Fibroblast of pulmonary artery (primary cell): ENCODE results near the gene CTTNBP2NL.
"Not testable (repeated sequence)": the region's sequence is repeated elsewhere in the genome, so short reads cannot be mapped to it uniquely, and the experiment has no call there.

Experiments
- DNase-seq: peaks from one replicate; pipeline ENCODE4 v3.0.0-alpha.2; 2010; ENCODE audit warnings: low read depth
- H3K4me3 ChIP-seq: replicated peaks from 2 replicates; pipeline ENCODE4 v1.5.1; 2011; ENCODE audit warnings: low read depth, mild to moderate bottlenecking, control low read depth, low read length, moderate library complexity
- TF ChIP-seq, protein P1 (sequence below): IDR thresholded peaks from 2 replicates; pipeline ENCODE4 v1.5.1; 2011; ENCODE audit warnings: mild to moderate bottlenecking, control low read depth, low read length, inconsistent platforms; ENCODE audit errors: missing control alignments

Gene CTTNBP2NL

DNA sequence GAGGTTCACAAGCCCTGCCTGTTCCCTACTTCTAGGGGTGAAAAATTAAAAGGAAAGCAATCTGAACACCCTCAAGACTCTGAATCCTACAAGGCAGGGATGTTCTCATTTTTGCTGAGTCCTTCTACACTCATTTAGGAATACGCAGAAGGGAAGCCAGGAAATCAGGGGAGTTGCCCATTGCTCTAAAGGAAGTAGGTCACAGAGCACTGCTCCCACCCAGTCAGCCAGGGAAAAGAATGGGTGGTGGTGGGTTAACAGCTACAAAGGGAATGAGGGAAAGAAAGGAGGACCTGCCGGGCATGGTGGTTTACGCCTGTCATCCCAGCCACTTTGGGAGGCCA lies 2.4 kb upstream of the CTTNBP2NL start:
- DNase-seq: peak; percentile 82
- TF ChIP-seq, protein P1, sequence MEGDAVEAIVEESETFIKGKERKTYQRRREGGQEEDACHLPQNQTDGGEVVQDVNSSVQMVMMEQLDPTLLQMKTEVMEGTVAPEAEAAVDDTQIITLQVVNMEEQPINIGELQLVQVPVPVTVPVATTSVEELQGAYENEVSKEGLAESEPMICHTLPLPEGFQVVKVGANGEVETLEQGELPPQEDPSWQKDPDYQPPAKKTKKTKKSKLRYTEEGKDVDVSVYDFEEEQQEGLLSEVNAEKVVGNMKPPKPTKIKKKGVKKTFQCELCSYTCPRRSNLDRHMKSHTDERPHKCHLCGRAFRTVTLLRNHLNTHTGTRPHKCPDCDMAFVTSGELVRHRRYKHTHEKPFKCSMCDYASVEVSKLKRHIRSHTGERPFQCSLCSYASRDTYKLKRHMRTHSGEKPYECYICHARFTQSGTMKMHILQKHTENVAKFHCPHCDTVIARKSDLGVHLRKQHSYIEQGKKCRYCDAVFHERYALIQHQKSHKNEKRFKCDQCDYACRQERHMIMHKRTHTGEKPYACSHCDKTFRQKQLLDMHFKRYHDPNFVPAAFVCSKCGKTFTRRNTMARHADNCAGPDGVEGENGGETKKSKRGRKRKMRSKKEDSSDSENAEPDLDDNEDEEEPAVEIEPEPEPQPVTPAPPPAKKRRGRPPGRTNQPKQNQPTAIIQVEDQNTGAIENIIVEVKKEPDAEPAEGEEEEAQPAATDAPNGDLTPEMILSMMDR: no peak
- no peak overlapping the region for H3K4me3 ChIP-seq

DNA sequence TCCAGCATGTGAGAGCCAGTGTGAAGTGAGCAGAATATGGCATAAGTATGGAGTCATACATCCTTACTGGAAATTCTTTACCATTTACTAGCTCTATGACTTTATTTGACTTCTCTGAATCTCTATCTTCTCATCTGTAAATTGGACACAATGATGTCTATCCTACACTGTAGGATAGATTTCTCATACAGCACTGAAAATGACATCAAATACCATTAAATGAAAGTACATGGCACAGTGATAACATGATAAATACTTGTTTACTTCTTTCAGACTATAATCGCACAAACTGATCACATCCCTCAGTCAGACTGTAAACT lies 1.3 kb upstream of the CTTNBP2NL start:
- no peak for DNase-seq
- TF ChIP-seq, protein P1: no peak
- H3K4me3 ChIP-seq: peak overlapping the region; percentile 46

DNA sequence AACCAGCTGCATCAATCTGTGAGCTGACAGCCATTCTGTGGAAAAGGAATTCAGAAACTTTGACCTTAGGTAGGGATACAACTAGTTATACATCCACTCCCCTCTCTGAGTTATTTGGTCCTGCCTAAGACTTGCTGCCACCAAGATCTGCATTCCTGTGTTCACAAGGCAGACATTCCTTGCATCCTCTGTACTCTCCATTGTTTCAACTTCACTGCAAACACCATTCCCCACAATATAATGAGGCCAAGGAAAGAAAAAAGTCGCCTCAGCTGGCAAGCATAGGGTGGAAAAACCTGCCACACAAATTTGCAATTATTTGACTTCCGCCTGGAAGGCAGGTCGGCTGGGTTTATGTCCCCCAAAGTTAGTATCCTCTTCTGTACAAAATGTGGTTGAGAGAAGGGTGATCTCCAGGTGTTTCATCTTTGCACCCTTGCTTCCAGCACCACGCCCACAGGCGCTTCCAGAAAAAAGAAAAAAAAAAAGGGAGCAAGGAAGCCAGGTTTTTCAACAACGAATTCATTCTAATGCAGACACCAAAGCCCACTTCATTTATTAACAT lies 676 bp upstream of the CTTNBP2NL start:
- H3K4me3 ChIP-seq: peak overlapping the region; percentile 88
- TF ChIP-seq, protein P1: no peak
- DNase-seq: peak; percentile 34

DNA sequence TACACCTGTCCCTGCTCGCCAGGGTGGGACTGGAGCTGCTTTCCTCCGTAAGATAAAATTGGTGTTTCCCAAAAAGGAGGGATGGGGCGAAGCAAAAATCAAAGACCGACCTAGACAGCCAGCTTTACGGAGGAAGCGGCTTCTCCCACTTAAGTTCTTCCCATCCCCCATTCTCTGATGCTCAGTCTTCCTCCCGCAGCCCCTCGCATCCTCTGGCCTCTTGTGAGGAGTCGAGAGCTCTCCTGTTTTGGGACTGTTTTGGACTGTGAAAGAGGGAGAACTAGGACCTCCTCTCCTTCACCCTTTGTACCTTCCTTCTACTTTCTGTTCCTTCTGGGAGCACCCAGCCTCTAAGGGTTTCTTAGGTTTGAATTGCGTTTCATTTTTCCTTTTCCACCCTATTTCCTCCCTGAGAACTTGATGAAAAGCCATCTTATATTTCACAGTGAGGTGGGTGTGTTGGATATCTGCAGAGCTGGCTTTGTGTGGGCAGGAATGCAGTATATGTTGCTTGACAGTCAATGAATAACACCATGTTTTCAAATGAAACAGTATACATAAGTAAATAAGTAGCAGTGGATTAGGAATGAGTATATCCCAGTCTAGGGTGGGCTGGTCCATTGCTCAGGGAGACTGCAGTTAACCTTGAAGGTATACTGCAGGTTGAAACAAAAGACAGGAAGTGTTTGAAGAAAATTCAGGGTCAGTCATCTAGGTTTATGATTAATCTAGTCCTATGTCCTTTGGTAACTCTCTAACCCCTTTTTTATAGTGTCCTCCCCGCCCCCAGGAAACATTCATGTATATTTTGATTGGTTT lies 848 bp downstream of the CTTNBP2NL start:
- DNase-seq: peak; percentile 29
- H3K4me3 ChIP-seq: peak overlapping the region; percentile 88
- TF ChIP-seq, protein P1: no peak

DNA sequence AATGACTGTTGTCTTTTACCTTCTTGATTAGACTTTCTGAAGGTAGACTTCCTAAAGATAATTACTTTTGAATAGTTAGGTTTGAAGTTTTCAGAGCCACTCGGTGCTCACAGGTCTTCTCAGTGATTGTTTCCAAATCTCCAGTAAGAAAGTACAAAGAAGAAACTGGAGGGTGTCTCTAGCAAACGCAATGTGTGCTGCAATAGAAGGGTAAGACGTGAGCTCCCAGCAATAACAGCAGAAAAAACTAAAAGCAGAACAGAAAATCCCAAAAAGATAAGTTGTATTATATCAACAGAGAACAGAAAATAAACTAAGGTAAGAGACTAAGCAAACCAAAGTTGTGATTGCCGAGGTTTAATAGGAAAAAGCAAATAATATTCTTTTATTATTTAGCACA lies 1.8 kb downstream of the CTTNBP2NL start:
- H3K4me3 ChIP-seq: peak overlapping the region; percentile 88
- TF ChIP-seq, protein P1: no peak

DNA sequence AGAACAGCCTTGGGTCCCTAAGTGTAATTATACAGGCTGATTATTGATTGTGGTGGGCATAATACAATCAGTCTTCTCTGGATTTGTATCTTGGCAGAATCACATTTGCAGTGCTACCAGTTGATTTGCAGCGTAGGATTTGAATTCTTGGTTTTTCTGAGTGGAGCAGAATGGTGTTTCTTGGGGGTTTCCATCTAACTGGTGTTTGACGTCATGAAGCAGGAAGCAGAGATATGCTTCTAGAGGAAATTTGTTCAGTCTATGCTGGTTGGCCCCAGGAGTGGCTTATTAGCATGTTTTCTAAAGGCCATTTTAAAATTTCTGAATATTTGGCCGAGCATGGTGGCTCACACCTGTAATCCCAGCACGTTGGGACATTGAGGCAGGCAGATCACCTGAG lies 3.4 kb downstream of the CTTNBP2NL start:
- TF ChIP-seq, protein P1: no peak
- DNase-seq: peak; percentile 48
- no peak overlapping the region for H3K4me3 ChIP-seq

More for the DNA sequence above, 1.8 kb downstream of the CTTNBP2NL start:
- DNase-seq: no peak

DNA sequence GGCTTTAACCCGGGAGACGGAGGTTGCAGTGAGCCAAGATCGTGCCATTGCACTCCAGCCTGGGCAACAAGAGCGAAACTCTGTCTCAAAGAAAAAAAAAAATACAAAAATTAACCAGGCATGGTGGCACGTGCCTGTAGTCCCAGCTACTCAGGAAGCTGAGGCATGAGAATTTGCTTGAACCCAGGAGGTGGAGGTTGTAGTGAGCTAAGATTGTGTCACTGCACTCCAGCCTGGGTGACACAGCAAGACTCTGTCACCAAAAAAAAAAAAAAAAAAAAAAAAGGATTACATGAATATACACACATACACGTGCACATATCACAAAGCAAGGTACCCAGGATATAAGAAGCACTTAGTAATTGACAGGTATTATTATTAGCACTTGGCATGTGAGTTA lies 4.7 kb downstream of the CTTNBP2NL start:
- not testable (repeated sequence) for H3K4me3 ChIP-seq, DNase-seq
